K562 (cell line): Measurements from ENCODE around the gene WDR86. TPM values are rescaled to one million over a fixed set of nuclear protein-coding genes. Genes with fewer than 3 reads are reported as not detected.
A peak's percentile ranks its signal among the peaks of the same experiment; 100 is the strongest.

Source experiments
- BCL6 ChIP-seq: fragments of 250-450 bp; sonication (Bioruptor Pico); IDR thresholded peaks from 2 replicates; pipeline ENCODE4 v1.4.0; 2020
- KLF16 ChIP-seq: IDR thresholded peaks from 2 replicates; pipeline ENCODE4 v1.6.1; 2016; ENCODE audit warnings: antibody characterized with exemption
- MED1 ChIP-seq: sonication (generic); formaldehyde crosslinking; IDR thresholded peaks from 2 replicates; pipeline ENCODE4 v1.8.1; 2023; ENCODE audit warnings: missing genetic modification reagents, borderline replicate concordance
- POLR2G ChIP-seq: fragments of 200-400 bp; formaldehyde crosslinking; IDR thresholded peaks from 2 replicates; pipeline ENCODE4 v1.6.1; 2017; ENCODE audit warnings: low read depth, mild to moderate bottlenecking, antibody characterized with exemption, low read length, moderate library complexity
- THAP12 ChIP-seq: fragments of 250-450 bp; sonication (Bioruptor Pico); IDR thresholded peaks from 2 replicates; pipeline ENCODE4 v1.9.0; 2021; ENCODE audit warnings: mild to moderate bottlenecking, inconsistent platforms
- ZNF24 ChIP-seq: fragments of 450-650 bp; IDR thresholded peaks from 2 replicates; pipeline ENCODE4 v1.6.1; 2016
- ZNF609 ChIP-seq: sonication (generic); formaldehyde crosslinking; IDR thresholded peaks from 2 replicates; pipeline ENCODE4 v1.8.1; 2023; ENCODE audit warnings: missing genetic modification reagents, mild to moderate bottlenecking, borderline replicate concordance
- polyA plus RNA-seq, 8 experiments: library from polyadenylated mRNA; depleted of rRNA in 4 of 8; stranded (reverse) in 5 of 8; unstranded in 3 of 8; fragments of >200 nt; fragmentation: Nextera tagmentation in 2 of 8; fragmentation: Illumina TruSeq in 1 of 8; extraction: Ambion mirVana in 2 of 8; extraction: Trizol in 1 of 8; gene quantifications; 2 replicates each; pipeline versions ENCODE4 v1.2.1 to v1.2.3, GENCODE V29; 2011 to 2014; ENCODE audit warnings: inconsistent platforms in 1 of 8, missing spikeins in 1 of 8
- total RNA-seq, 7 experiments: library from RNA; depleted of rRNA in 6 of 7; stranded (reverse); fragments of >200 nt in 6 of 7; fragmentation: Illumina TruSeq in 2 of 7; extraction: Trizol in 2 of 7; gene quantifications; 2 replicates each; pipeline versions ENCODE4 v1.2.1 to v1.2.3, GENCODE V29; 2011 to 2021; ENCODE audit warnings: low replicate concordance in 1 of 7

The WDR86 gene
- total and polyA plus RNA-seq, 9 of the 15 experiments (the other 6 are each of a cell fraction or from before 2014, with no cell fraction given) = 0.24 TPM; not detected in 8

GRCh38 chr7:151377406-151377805 is 32.4 kb downstream of the WDR86 start (continued):
- TF ChIP-seq ZNF609 (CRISPR knock-in tag) (no peak), THAP12 (CRISPR knock-in tag) (peak; percentile 41; the same call in 1 of the 2 replicates), MED1 (CRISPR knock-in tag) (no peak), ZNF24 (no peak), POLR2G (0 out of 2 replicates have a peak, but pooled peaks have one; percentile 32), KLF16 (no peak), BCL6 (CRISPR knock-in tag) (no peak)
